ENCODE results near the gene SRSF9. TPM values are rescaled to one million over a fixed set of nuclear protein-coding genes. Genes with fewer than 3 reads are reported as not detected.

SRSF9 gene
- total and polyA plus RNA-seq, 2 of the 4 experiments (the other 2 are of a cell fraction) = 102 to 143 TPM

GRCh38 chr12:120453977-120454376 is 15.6 kb downstream of the SRSF9 start:
- H3K4ac ChIP-seq (ENCODE audit: low read depth, low read length) = no peak overlapping the region
- intact Hi-C loops (cut with micrococcal nuclease) = no loop called here
- no peak overlapping the region for H2BK20ac ChIP-seq (ENCODE audit: low read depth, low read length)
- H3K27ac ChIP-seq (ENCODE audit: insufficient read depth, low read length) = no peak overlapping the region
- peak; percentile 19 for DNase-seq
- no peaks in the 10 kb centered on the region for H3K27me3 ChIP-seq (ENCODE audit: control insufficient read depth, insufficient read depth, low read length)
- no peak overlapping the region for H2AK5ac ChIP-seq (ENCODE audit: low read depth, low read length)
- H3K4me3 ChIP-seq (ENCODE audit: insufficient read depth, low read depth, low read length) = no peak overlapping the region
- peaks cover 8 to 47% of the 10 kb centered on the region in 2 experiments for H3K79me1 ChIP-seq (ENCODE audit: low read depth in 1 of 2, low read length in 2 of 2)
- H4K5ac ChIP-seq (ENCODE audit: low read depth, low read length) = no peak overlapping the region
- no peak overlapping the region for H2AFZ ChIP-seq (replicated peaks; ENCODE audit: low read length, poor library complexity)
- BruUV-seq (replicated peaks) = no TSS peak
- no peak overlapping the region for H2BK15ac ChIP-seq (ENCODE audit: low read depth, low read length)
- H2BK120ac ChIP-seq (ENCODE audit: low read depth, low read length) = no peak overlapping the region
- H3K18ac ChIP-seq (ENCODE audit: low read depth, low read length) = no peak overlapping the region
- in situ Hi-C loops (cut with MboI; ENCODE audit: low sequenced_read_pairs) = no loop called here
- WGBS, 2 experiments (ENCODE audit: extremely low coverage in 2 of 2, insufficient read length in 1 of 2) = 100% methylated on average over 1 of the region's 4 CpGs; no CpG with 5 or more reads in 1 of the 2 experiments
- POLR2A ChIA-PET (ENCODE audit: unreplicated experiment) = interaction anchor here (0.6 kb wide), 1 partner anchor 130 kb away, joined by 4 read pairs; no protein-coding TSS in a partner anchor
- H3K4me1 ChIP-seq (ENCODE audit: control insufficient read depth, insufficient read depth, low read length) = no peaks in the 10 kb centered on the region
- no peak overlapping the region for H3K14ac ChIP-seq (replicated peaks; ENCODE audit: low read depth, low read length)
- peak; percentile 56 for TF ChIP-seq CTCF (conservative IDR thresholded peaks at IDR 0.05; ENCODE audit: low read depth, low read length)
- TF ChIP-seq RAD21 (IDR thresholded peaks at IDR 0.05; ENCODE audit: low read length) = peak; percentile 18; the same call in 1 of the 2 replicates
- TF ChIP-seq MAFK (IDR thresholded peaks at IDR 0.05; ENCODE audit: low read depth, low read length) = peak; percentile 90
- no peak for TF ChIP-seq NFE2L2 (IDR thresholded peaks at IDR 0.05; ENCODE audit: low read depth, low read length)
- no peak overlapping the region for H2BK5ac ChIP-seq (ENCODE audit: low read depth, low read length, poor library complexity, severe bottlenecking)
- H3K4me2 ChIP-seq (ENCODE audit: low read depth, low read length) = no peak overlapping the region
- H3K9ac ChIP-seq (ENCODE audit: low read depth, low read length) = no peak overlapping the region
- H4K8ac ChIP-seq (ENCODE audit: low read depth in 2 of 2, low read length in 2 of 2) = no peak overlapping the region
- no peak overlapping the region for H3K23ac ChIP-seq (ENCODE audit: low read depth, low read length)
- ATAC-seq (ENCODE audit: low read depth) = peak; percentile 68
- peaks cover 14% of the 10 kb centered on the region; the same call in 1 of the 2 replicates for H4K20me1 ChIP-seq (ENCODE audit: insufficient read depth, low read length)
- H4K91ac ChIP-seq (ENCODE audit: insufficient read depth, low read depth, low read length) = no peak overlapping the region
- H3K9me3 ChIP-seq (ENCODE audit: control insufficient read depth, insufficient read depth, low read length) = no peaks in the 10 kb centered on the region
- no peak overlapping the region for H3K56ac ChIP-seq (ENCODE audit: extremely low read depth, insufficient read depth, low read length)
- CTCF ChIA-PET = interaction anchor here (1.4 kb wide), 1 partner anchor 13 kb away, joined by 3 read pairs; no protein-coding TSS in a partner anchor
- H3K9me1 ChIP-seq (ENCODE audit: insufficient read depth, low read length) = no peaks in the 10 kb centered on the region
- H3K36me3 ChIP-seq (ENCODE audit: control insufficient read depth, insufficient read depth, low read length) = peaks cover 40% of the 10 kb centered on the region
- dilution Hi-C loops (cut with HindIII; ENCODE audit: low sequenced_read_pairs, unreplicated experiment) = no loop called here
- H2AK9ac ChIP-seq (replicated peaks; ENCODE audit: low read depth, low read length, poor library complexity) = no peak overlapping the region
